Keratinocyte (primary cell): Measurements from ENCODE around the gene MRTO4. TPM values are rescaled to one million over a fixed set of nuclear protein-coding genes. Genes with fewer than 3 reads are reported as not detected.

Experiments
- DNase-seq: peaks from one replicate; pipeline ENCODE4 v3.0.0-alpha.2; 2011; ENCODE audit warnings: low read depth, missing footprints, low spot score
- FAIRE-seq: peaks from 2 replicates; lab custom pipeline; 2011; peaks lifted over from hg19 to GRCh38; lab: Jason Lieb, UNC
- H2AFZ ChIP-seq: 2 replicates; pipeline ENCODE4 v1.6.0; 2012; ENCODE audit warnings: low read length, control low read depth, inconsistent platforms; ENCODE audit not compliant: control insufficient read depth
- H3K27ac ChIP-seq: 2 replicates; pipeline ENCODE4 v1.5.1; 2011; ENCODE audit warnings: low read length; ENCODE audit not compliant: control insufficient read depth, insufficient read depth
- H3K27me3 ChIP-seq: 3 replicates; pipeline ENCODE4 v1.6.0; 2011; ENCODE audit warnings: low read length; ENCODE audit not compliant: control insufficient read depth, insufficient read depth; ENCODE audit errors: extremely low read depth
- H3K36me3 ChIP-seq, 2 experiments: 2 replicates in 1 of 2; 3 replicates in 1 of 2; pipeline ENCODE4 v1.5.1; 2011; ENCODE audit warnings: low read length in 2 of 2, mild to moderate bottlenecking in 1 of 2; ENCODE audit not compliant: control insufficient read depth in 2 of 2, insufficient read depth in 2 of 2; ENCODE audit errors: extremely low read depth in 1 of 2
- H3K4me1 ChIP-seq: 3 replicates; pipeline ENCODE4 v1.5.1; 2011; ENCODE audit warnings: low read length; ENCODE audit not compliant: control insufficient read depth, insufficient read depth; ENCODE audit errors: extremely low read depth
- H3K4me2 ChIP-seq: 3 replicates; pipeline ENCODE4 v1.6.0; 2011; ENCODE audit warnings: low read depth, low read length; ENCODE audit not compliant: control insufficient read depth, insufficient read depth; ENCODE audit errors: extremely low read depth
- H3K4me3 ChIP-seq, 3 experiments: fragments of 200-600 bp in 1 of 3; sonication (generic) in 1 of 3; 2 replicates in 2 of 3; 3 replicates in 1 of 3; pipeline ENCODE4 v1.5.1; 2011 to 2016; ENCODE audit warnings: low read length in 3 of 3, mild to moderate bottlenecking in 3 of 3, control low read depth in 2 of 3, inconsistent platforms in 1 of 3, low read depth in 1 of 3, mixed read lengths in 1 of 3, mixed run types in 1 of 3, moderate library complexity in 1 of 3; ENCODE audit not compliant: control insufficient read depth in 2 of 3, insufficient read depth in 2 of 3; ENCODE audit errors: extremely low read depth in 1 of 3
- H3K79me2 ChIP-seq: 2 replicates; pipeline ENCODE4 v1.6.0; 2012; ENCODE audit warnings: low read length; ENCODE audit not compliant: control insufficient read depth, insufficient read depth
- H3K9ac ChIP-seq: 3 replicates; pipeline ENCODE4 v1.6.0; 2011; ENCODE audit warnings: low read length; ENCODE audit not compliant: control insufficient read depth, insufficient read depth; ENCODE audit errors: extremely low read depth
- H3K9me1 ChIP-seq: 3 replicates; pipeline ENCODE4 v1.6.0; 2011; ENCODE audit warnings: low read length; ENCODE audit not compliant: control insufficient read depth, insufficient read depth; ENCODE audit errors: extremely low read depth
- H3K9me3 ChIP-seq: 2 replicates; pipeline ENCODE4 v1.5.1; 2012; ENCODE audit warnings: low read depth, low read length; ENCODE audit not compliant: control insufficient read depth
- H4K20me1 ChIP-seq: 3 replicates; pipeline ENCODE4 v1.6.0; 2011; ENCODE audit warnings: low read length; ENCODE audit not compliant: control insufficient read depth, insufficient read depth; ENCODE audit errors: extremely low read depth
- EZH2 ChIP-seq: IDR thresholded peaks from one replicate; pipeline ENCODE4 v1.6.1; 2012; ENCODE audit warnings: inconsistent platforms, mild to moderate bottlenecking, low read length, moderate library complexity
- dilution Hi-C: fragments of 300-500 bp; cut with MboI; formaldehyde crosslinking; loops from one replicate; pipeline ENCODE4 v1.7.0; 2020; ENCODE audit warnings: low sequenced_read_pairs; ENCODE audit not compliant: extremely low pct_ligation_motif_present
- polyA plus RNA-seq, 5 experiments: library from polyadenylated mRNA; depleted of rRNA in 3 of 5; stranded (reverse) in 3 of 5; stranded (forward) in 1 of 5; unstranded in 1 of 5; fragments of >200 nt; gene quantifications; 1 replicate in 1 of 5; 2 replicates in 3 of 5; 3 replicates in 1 of 5; pipeline versions ENCODE4 v1.2.1 to v1.2.3, GENCODE V29; 2011 to 2012; ENCODE audit warnings: missing spikeins in 2 of 5, low read depth in 1 of 5, low replicate concordance in 1 of 5
- TF ChIP-seq, protein P1 (sequence below), 3 experiments: IDR thresholded peaks in 1 of 3; conservative IDR thresholded peaks in 1 of 3; optimal IDR thresholded peaks in 1 of 3; 2 replicates in 2 of 3; 3 replicates in 1 of 3; pipeline versions ENCODE3 to v1.5.1; 2011; ENCODE audit warnings: low read length in 3 of 3, mild to moderate bottlenecking in 3 of 3, moderate library complexity in 2 of 3, control low read depth in 1 of 3, inconsistent platforms in 1 of 3; ENCODE audit not compliant: insufficient read depth in 2 of 3; ENCODE audit errors: extremely low read depth in 1 of 3

Gene MRTO4
- polyA plus RNA-seq, 1 donor (not counting 4 experiments of a cell fraction or from before 2014, with no cell fraction given), result 50.2 TPM

DNA sequence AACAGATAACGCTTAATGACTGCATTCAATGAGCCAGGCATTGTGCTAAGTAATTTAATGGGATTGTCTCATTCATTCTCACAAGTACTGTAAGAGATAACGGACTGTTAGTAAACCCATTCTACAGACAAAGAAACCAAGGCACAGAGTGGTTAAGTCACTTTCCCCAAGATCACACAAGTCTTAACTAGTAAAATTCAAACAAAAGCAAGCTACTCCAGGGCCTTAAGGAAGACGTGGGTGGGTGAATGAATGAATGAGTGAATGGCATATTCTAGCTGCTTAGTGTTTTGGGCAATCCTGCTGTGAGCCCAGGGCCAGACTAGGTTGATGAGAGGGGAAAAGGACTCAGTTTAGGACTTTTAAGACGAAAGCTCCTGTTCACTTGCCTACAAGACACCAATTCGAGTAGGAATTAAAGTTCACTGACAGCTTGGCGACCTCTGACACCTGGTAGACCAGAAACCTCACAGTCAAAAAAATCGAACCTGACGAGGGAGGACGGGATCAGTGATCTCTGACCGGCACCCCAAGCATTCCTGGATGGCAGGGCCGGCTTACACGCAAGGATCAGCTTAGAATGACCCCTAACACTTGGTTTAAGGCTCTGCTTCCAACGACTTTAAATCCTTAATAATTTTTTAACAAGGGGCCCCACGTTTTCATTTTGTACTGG lies 838 bp upstream of the MRTO4 start:
- DNase-seq, result no peak
- peaks cover 97% of the 10 kb centered on the region for H3K79me2 ChIP-seq
- H3K9me1 ChIP-seq, result peaks cover 3% of the 10 kb centered on the region
- H3K4me3 ChIP-seq, result peak overlapping the region; percentile 89 to 92 (median 92)
- H4K20me1 ChIP-seq, result peaks cover 7% of the 10 kb centered on the region
- H3K9ac ChIP-seq, result peak overlapping the region; percentile 97
- H3K4me1 ChIP-seq, result peaks cover 19% of the 10 kb centered on the region
- H3K9me3 ChIP-seq, result no peaks in the 10 kb centered on the region
- peak overlapping the region; percentile 89 for H3K27ac ChIP-seq
- H3K27me3 ChIP-seq, result no peaks in the 10 kb centered on the region
- H3K4me2 ChIP-seq, result peak overlapping the region; percentile 73
- no peak for TF ChIP-seq EZH2
- TF ChIP-seq, protein P1, sequence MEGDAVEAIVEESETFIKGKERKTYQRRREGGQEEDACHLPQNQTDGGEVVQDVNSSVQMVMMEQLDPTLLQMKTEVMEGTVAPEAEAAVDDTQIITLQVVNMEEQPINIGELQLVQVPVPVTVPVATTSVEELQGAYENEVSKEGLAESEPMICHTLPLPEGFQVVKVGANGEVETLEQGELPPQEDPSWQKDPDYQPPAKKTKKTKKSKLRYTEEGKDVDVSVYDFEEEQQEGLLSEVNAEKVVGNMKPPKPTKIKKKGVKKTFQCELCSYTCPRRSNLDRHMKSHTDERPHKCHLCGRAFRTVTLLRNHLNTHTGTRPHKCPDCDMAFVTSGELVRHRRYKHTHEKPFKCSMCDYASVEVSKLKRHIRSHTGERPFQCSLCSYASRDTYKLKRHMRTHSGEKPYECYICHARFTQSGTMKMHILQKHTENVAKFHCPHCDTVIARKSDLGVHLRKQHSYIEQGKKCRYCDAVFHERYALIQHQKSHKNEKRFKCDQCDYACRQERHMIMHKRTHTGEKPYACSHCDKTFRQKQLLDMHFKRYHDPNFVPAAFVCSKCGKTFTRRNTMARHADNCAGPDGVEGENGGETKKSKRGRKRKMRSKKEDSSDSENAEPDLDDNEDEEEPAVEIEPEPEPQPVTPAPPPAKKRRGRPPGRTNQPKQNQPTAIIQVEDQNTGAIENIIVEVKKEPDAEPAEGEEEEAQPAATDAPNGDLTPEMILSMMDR (optimal IDR thresholded peaks at IDR 0.05 in 1 of 3, IDR thresholded peaks at IDR 0.05 in 1 of 3, conservative IDR thresholded peaks at IDR 0.05 in 1 of 3; ENCODE audit: extremely low read depth in 1 of 3, insufficient read depth in 2 of 3, low read length in 3 of 3), result no peak
- H3K36me3 ChIP-seq, result peaks cover 3 to 13% of the 10 kb centered on the region in 2 experiments
- dilution Hi-C loops, result no loop called here
- no peak for FAIRE-seq
- peak overlapping the region; percentile 98 for H2AFZ ChIP-seq

DNA sequence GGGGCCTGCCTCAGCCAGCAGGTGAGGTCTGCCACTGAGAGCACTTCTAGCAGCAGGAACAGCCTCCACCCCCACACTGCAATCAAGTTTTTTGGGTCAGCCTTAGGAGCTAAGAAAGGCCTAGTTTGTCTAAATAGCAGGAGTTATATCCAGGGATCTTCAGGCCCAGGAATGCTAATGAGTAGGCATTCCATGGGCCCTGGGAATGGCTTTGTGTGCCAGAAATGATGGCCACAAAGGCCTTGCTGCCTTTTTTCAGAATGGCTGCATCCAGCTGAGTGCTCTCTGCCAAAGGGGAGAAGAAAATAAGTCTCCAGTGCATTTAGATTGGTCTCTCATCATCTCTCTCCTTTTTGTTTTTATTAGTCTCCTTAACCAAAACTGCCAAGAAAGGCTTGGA lies 2.8 kb downstream of the MRTO4 start:
- Histone ChIP-seq H3K9ac (no peak overlapping the region), H4K20me1 (peaks cover 12% of the 10 kb centered on the region), H3K9me1 (peaks cover 3% of the 10 kb centered on the region), H3K36me3 (peaks cover 28 to 41% of the 10 kb centered on the region in 2 experiments), H3K9me3 (no peaks in the 10 kb centered on the region), H3K27ac (no peak overlapping the region), H3K4me2 (no peak overlapping the region), H2AFZ (no peak overlapping the region), H3K4me3 (no peak overlapping the region), H3K4me1 (peaks cover 19% of the 10 kb centered on the region), H3K27me3 (no peaks in the 10 kb centered on the region), H3K79me2 (peaks cover 73% of the 10 kb centered on the region)
- DNase-seq, result no peak
- dilution Hi-C loops, result no loop called here
- no peak for FAIRE-seq
- TF ChIP-seq, protein P1 (optimal IDR thresholded peaks at IDR 0.05 in 1 of 3, IDR thresholded peaks at IDR 0.05 in 1 of 3, conservative IDR thresholded peaks at IDR 0.05 in 1 of 3; ENCODE audit: extremely low read depth in 1 of 3, insufficient read depth in 2 of 3, low read length in 3 of 3), result no peak
- TF ChIP-seq EZH2, result no peak
